ENCODE results near the gene FERMT2. TPM values are rescaled to one million over a fixed set of nuclear protein-coding genes. Genes with fewer than 3 reads are reported as not detected.

FERMT2 gene
- total and polyA plus RNA-seq, 9 of the 15 experiments (the other 6 are each of a cell fraction or from before 2014, with no cell fraction given), result 0.10 to 1.3 (median 0.40) TPM

DNA sequence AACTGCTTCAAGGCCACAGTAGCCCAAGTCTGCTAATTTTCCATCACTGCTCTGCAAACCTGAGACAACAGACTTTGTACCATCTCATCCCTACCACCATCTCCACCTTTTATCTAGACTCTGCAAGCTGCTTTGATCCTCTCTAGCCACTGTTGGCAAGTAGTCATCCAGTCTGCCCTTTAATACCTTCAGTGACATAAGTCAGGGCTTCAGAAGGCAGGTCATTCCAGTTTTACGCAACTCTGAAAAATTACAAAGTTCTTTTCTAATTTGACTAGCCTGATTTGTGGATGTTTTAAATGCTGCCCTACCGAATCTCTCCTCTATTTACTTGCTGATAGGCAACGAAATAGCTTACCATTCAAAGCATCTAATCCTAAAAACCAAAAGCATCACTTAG, 2.8 kb downstream of the FERMT2 start (continued):
- TF ChIP-seq, protein P1, sequence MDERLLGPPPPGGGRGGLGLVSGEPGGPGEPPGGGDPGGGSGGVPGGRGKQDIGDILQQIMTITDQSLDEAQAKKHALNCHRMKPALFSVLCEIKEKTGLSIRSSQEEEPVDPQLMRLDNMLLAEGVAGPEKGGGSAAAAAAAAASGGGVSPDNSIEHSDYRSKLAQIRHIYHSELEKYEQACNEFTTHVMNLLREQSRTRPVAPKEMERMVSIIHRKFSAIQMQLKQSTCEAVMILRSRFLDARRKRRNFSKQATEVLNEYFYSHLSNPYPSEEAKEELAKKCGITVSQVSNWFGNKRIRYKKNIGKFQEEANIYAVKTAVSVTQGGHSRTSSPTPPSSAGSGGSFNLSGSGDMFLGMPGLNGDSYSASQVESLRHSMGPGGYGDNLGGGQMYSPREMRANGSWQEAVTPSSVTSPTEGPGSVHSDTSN (CRISPR knock-in tag; IDR thresholded peaks at IDR 0.05; ENCODE audit: low read depth), result no peak
- TF ChIP-seq, protein P1 (tag; conservative IDR thresholded peaks at IDR 0.05; ENCODE audit: low read depth), result no peak
- TF ChIP-seq TCF7 (IDR thresholded peaks at IDR 0.05; ENCODE audit: borderline replicate concordance), result no peak
- TF ChIP-seq PRMT5 (CRISPR knock-in tag; IDR thresholded peaks at IDR 0.05), result no peak
- no peak for TF ChIP-seq ZNF79 (CRISPR knock-in tag; IDR thresholded peaks at IDR 0.05; ENCODE audit: low read depth)
- TF ChIP-seq PHF8 (IDR thresholded peaks at IDR 0.05; ENCODE audit: borderline replicate concordance, low read length), result no peak
- no peak for TF ChIP-seq MEF2A (IDR thresholded peaks at IDR 0.05; ENCODE audit: control insufficient read depth, low read depth, low read length)
- TF ChIP-seq CHD4 (IDR thresholded peaks at IDR 0.05; ENCODE audit: insufficient read depth, insufficient replicate concordance, low read depth, low read length, poor library complexity, severe bottlenecking), result no peak
- no peak for TF ChIP-seq MCM3 (IDR thresholded peaks at IDR 0.05)
- TF ChIP-seq, protein P2, sequence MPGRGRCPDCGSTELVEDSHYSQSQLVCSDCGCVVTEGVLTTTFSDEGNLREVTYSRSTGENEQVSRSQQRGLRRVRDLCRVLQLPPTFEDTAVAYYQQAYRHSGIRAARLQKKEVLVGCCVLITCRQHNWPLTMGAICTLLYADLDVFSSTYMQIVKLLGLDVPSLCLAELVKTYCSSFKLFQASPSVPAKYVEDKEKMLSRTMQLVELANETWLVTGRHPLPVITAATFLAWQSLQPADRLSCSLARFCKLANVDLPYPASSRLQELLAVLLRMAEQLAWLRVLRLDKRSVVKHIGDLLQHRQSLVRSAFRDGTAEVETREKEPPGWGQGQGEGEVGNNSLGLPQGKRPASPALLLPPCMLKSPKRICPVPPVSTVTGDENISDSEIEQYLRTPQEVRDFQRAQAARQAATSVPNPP (IDR thresholded peaks at IDR 0.05; ENCODE audit: borderline replicate concordance, insufficient read depth, insufficient read length), result no peak
- no peak for TF ChIP-seq NEUROD1 (IDR thresholded peaks at IDR 0.05; ENCODE audit: borderline replicate concordance, low read depth, low read length, partially characterized antibody)

Measured in K562 (cell line).